Measurements from ENCODE around the gene CFAP100.

Gene CFAP100

DNA sequence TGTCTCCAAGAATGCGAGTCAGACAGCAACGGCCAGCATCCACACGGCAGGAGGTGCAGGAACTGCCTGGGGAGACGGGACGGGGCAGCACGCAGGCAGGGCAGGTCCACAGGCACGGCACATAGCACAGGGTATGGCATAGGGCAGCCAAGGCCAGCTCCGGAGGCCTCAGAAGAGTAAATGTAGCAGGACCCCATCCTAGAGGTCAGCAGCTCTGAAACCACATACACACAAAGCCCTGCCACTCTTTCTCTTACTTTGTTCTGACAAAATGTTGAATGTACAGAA lies 54.1 kb downstream of the CFAP100 start:
- TF ChIP-seq, protein P1, sequence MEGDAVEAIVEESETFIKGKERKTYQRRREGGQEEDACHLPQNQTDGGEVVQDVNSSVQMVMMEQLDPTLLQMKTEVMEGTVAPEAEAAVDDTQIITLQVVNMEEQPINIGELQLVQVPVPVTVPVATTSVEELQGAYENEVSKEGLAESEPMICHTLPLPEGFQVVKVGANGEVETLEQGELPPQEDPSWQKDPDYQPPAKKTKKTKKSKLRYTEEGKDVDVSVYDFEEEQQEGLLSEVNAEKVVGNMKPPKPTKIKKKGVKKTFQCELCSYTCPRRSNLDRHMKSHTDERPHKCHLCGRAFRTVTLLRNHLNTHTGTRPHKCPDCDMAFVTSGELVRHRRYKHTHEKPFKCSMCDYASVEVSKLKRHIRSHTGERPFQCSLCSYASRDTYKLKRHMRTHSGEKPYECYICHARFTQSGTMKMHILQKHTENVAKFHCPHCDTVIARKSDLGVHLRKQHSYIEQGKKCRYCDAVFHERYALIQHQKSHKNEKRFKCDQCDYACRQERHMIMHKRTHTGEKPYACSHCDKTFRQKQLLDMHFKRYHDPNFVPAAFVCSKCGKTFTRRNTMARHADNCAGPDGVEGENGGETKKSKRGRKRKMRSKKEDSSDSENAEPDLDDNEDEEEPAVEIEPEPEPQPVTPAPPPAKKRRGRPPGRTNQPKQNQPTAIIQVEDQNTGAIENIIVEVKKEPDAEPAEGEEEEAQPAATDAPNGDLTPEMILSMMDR (IDR thresholded peaks at IDR 0.05): no peak

- TF ChIP-seq, protein P1 (IDR thresholded peaks at IDR 0.05): no peak
Observed at GRCh38 chr3:126449621-126450051, 54.9 kb downstream of the CFAP100 start.

GRCh38 chr3:126450219-126450618 lies 55.5 kb downstream of the CFAP100 start:
- TF ChIP-seq, protein P1 (IDR thresholded peaks at IDR 0.05): no peak

GRCh38 chr3:126450744-126451143 lies 56.0 kb downstream of the CFAP100 start:
- TF ChIP-seq, protein P1 (IDR thresholded peaks at IDR 0.05): no peak

- TF ChIP-seq, protein P1 (IDR thresholded peaks at IDR 0.05): no peak
Observed at GRCh38 chr3:126451511-126451910, 56.8 kb downstream of the CFAP100 start.

- TF ChIP-seq, protein P1 (IDR thresholded peaks at IDR 0.05): no peak
Observed at GRCh38 chr3:126452213-126452612, 57.5 kb downstream of the CFAP100 start.

- TF ChIP-seq, protein P1 (IDR thresholded peaks at IDR 0.05): no peak
Observed at GRCh38 chr3:126454025-126454424, 59.3 kb downstream of the CFAP100 start.

DNA sequence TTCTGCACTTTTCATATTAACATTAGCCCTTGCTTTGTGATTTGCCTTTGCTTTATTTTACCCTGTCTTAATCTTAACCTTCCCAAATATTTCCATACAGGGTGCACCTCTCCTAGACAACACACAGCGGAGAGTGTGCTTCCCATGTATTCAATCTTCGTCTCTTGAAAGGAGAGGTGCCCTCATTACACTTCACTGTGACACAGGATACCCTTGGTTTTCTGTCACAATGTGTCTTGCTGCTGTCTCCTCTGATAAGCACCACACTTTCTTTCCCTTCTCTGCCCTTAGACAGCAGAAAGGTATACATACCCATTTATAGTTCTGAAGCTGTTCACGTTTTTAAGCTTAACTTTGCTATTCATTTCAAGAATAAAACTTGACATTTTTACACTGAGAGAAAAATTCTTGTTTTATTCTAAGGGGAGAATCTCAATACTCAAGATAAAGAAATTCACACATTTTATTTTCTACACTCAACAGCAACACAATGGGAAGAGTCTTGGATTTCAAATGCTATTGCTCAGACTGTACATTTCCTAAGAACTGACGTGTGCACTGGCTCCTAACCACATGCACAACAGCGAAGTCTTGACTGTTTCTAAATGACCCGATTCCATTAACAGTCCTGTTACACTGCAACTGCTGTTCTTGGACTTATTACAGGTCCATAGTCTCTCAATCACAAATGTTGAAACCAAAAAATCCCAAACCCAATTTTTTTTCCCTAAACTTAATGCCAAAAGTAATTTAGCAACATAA lies 59.9 kb downstream of the CFAP100 start:
- TF ChIP-seq, protein P1 (IDR thresholded peaks at IDR 0.05): no peak

Measured in LNCAP (cell line).